ENCODE results near the gene UPK3BL2. TPM values are rescaled to one million over a fixed set of nuclear protein-coding genes. Genes with fewer than 3 reads are reported as not detected.
"Not testable (repeated sequence)": the region's sequence is repeated elsewhere in the genome, so short reads cannot be mapped to it uniquely, and the experiment has no call there.

Gene UPK3BL2
- total and polyA plus RNA-seq, 2 donors (not counting 3 experiments of a cell fraction or from before 2014, with no cell fraction given), result 18.2 to 29.8 TPM

DNA sequence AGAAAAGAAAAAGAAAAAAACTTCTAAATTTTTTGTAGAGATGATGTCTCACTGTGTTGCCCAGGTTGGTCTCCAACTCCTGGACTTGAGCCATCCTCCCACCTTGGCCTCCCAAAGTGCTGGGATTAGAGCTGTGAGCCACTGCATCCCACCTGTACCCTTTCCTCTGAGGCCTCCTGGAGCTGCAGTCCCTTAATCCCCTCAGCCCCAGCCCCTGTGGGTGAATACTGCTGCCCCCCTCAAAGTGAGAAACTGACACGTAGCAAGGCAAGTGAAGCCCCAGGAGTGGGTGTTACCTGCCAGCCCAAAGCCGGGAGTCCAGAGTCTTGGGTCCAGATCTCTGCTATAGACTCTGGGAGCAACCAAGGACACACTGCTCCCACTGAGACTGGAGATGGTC, 18.7 kb downstream of the UPK3BL2 start:
- dilution Hi-C loops (cut with MboI; ENCODE audit: extremely low pct_ligation_motif_present, low sequenced_read_pairs); H3K79me2 ChIP-seq (ENCODE audit: control insufficient read depth, insufficient read depth, low read length); BruUV-seq (replicated peaks); H3K9me3 ChIP-seq (replicated peaks; ENCODE audit: control insufficient read depth, insufficient read depth, low read length); H3K4me3 ChIP-seq (replicated peaks in 1 of 3; ENCODE audit: insufficient read depth in 1 of 3, low read depth in 1 of 3, low read length in 3 of 3); H3K4me2 ChIP-seq (ENCODE audit: insufficient read depth, low read length); CTCF ChIA-PET; FAIRE-seq; H3K27ac ChIP-seq (ENCODE audit: insufficient read depth, low read depth, low read length); H3K27me3 ChIP-seq (ENCODE audit: control insufficient read depth in 2 of 2, insufficient read depth in 2 of 2, low read length in 2 of 2); H3K9ac ChIP-seq (replicated peaks; ENCODE audit: extremely low read depth, insufficient read depth, low read length); H3K4me1 ChIP-seq (ENCODE audit: control insufficient read depth, extremely low read depth, insufficient read depth, low read length); H2AFZ ChIP-seq (ENCODE audit: low read depth, low read length); H3K36me3 ChIP-seq (ENCODE audit: control insufficient read depth in 2 of 2, extremely low read depth in 1 of 2, insufficient read depth in 2 of 2, low read length in 2 of 2); POLR2A ChIA-PET; DNase-seq (ENCODE audit: low read depth, low spot score); intact Hi-C loops (cut with micrococcal nuclease); H3K9me1 ChIP-seq (replicated peaks; ENCODE audit: control insufficient read depth, extremely low read depth, insufficient read depth, low read length); H4K20me1 ChIP-seq (replicated peaks; ENCODE audit: control insufficient read depth, extremely low read depth, insufficient read depth, low read length): not testable (repeated sequence)

DNA sequence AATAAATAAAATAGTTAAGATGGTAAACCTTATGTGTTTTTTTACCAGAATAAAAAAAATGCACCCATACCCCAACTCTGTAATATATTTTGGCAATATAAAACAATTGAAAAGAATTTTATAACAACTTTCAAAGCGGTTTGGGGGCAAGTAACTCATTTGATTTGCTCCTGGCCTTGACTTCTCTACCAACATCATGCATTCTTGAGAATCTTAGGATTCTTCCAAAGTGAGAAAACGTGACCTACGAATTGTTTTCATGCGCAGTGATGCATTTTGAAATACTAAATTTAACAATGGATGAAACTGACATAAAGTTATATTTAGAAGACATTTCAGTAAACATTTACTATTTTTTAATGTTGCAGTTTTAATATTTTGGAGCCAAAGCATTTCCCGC, 22.7 kb downstream of the UPK3BL2 start:
- H4K20me1 ChIP-seq (replicated peaks; ENCODE audit: control insufficient read depth, extremely low read depth, insufficient read depth, low read length); DNase-seq (ENCODE audit: low read depth, low spot score); dilution Hi-C loops (cut with MboI; ENCODE audit: extremely low pct_ligation_motif_present, low sequenced_read_pairs); FAIRE-seq; H3K9me3 ChIP-seq (replicated peaks; ENCODE audit: control insufficient read depth, insufficient read depth, low read length); H3K4me1 ChIP-seq (ENCODE audit: control insufficient read depth, extremely low read depth, insufficient read depth, low read length); H3K79me2 ChIP-seq (ENCODE audit: control insufficient read depth, insufficient read depth, low read length); CTCF ChIA-PET; H2AFZ ChIP-seq (ENCODE audit: low read depth, low read length); BruUV-seq (replicated peaks); intact Hi-C loops (cut with micrococcal nuclease); H3K9me1 ChIP-seq (replicated peaks; ENCODE audit: control insufficient read depth, extremely low read depth, insufficient read depth, low read length); H3K9ac ChIP-seq (replicated peaks; ENCODE audit: extremely low read depth, insufficient read depth, low read length); H3K36me3 ChIP-seq (ENCODE audit: control insufficient read depth in 2 of 2, extremely low read depth in 1 of 2, insufficient read depth in 2 of 2, low read length in 2 of 2); H3K4me3 ChIP-seq (replicated peaks in 1 of 3; ENCODE audit: insufficient read depth in 1 of 3, low read depth in 1 of 3, low read length in 3 of 3); H3K4me2 ChIP-seq (ENCODE audit: insufficient read depth, low read length); H3K27me3 ChIP-seq (ENCODE audit: control insufficient read depth in 2 of 2, insufficient read depth in 2 of 2, low read length in 2 of 2); H3K27ac ChIP-seq (ENCODE audit: insufficient read depth, low read depth, low read length); POLR2A ChIA-PET: not testable (repeated sequence)

DNA sequence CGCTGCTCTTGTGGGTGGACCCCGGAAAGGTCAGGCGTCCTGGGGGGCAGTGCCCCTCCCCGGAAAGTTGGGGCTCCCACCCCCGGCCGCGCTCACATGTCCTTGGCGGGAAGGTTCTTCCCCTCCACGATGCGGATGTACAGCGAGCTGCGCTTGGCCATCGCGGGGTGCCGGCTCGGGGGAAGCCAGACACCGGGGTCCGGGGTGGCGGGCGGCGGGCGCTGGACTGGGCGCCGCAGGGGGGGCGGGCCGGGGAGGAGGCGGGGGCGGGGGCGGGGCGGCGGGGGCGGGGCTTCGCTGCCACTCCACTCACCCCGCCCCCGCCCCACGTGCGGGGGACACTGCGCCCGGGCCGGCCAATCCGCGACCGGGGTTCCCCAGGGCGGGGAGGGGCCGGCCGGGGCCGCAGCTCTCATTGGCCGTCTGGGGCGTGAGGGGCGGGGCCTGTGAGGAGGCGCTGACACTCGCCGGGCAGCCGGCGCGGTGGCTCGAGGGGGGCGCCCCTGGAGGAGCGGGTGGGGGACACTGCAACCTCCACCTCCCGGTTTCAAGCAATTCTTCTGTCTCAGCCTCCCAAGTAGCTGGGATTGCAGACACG, 25.8 kb downstream of the UPK3BL2 start, which contains the start of gene RASA4B:
RASA4B (minus strand) TSS at position 228 of the 598 bp plus-strand sequence; CDS start at position 161, 67 bp downstream.
- peak; percentile 88 for FAIRE-seq
- not testable (repeated sequence) for DNase-seq (ENCODE audit: low read depth, low spot score); BruUV-seq (replicated peaks)

DNA sequence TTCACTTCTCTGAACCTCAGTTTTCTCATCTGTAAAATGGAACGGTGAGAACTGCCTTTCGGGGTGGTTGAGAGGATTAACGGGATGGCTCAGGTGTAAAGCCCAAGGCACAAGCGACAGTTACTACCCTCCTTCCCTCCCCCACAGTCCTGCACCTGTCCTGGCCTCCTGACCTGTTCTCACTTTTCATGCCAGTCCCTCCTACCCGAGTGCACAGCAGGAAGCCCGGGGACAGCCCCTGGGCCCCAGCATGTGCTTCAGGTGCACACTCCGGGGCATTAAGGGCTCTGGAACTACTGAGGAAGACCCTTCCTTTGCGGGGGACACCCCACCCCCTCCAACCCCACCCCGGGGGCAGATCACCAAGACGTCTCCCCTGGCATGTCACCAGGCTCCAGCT, 26.5 kb downstream of the UPK3BL2 start:
- H4K20me1 ChIP-seq (replicated peaks; ENCODE audit: control insufficient read depth, extremely low read depth, insufficient read depth, low read length); H3K4me1 ChIP-seq (ENCODE audit: control insufficient read depth, extremely low read depth, insufficient read depth, low read length); H3K4me2 ChIP-seq (ENCODE audit: insufficient read depth, low read length); POLR2A ChIA-PET; BruUV-seq (replicated peaks); DNase-seq (ENCODE audit: low read depth, low spot score); FAIRE-seq; H3K27ac ChIP-seq (ENCODE audit: insufficient read depth, low read depth, low read length); CTCF ChIA-PET; H3K27me3 ChIP-seq (ENCODE audit: control insufficient read depth in 2 of 2, insufficient read depth in 2 of 2, low read length in 2 of 2); H3K4me3 ChIP-seq (replicated peaks in 1 of 3; ENCODE audit: insufficient read depth in 1 of 3, low read depth in 1 of 3, low read length in 3 of 3); intact Hi-C loops (cut with micrococcal nuclease); H3K9me3 ChIP-seq (replicated peaks; ENCODE audit: control insufficient read depth, insufficient read depth, low read length); H3K36me3 ChIP-seq (ENCODE audit: control insufficient read depth in 2 of 2, extremely low read depth in 1 of 2, insufficient read depth in 2 of 2, low read length in 2 of 2); dilution Hi-C loops (cut with MboI; ENCODE audit: extremely low pct_ligation_motif_present, low sequenced_read_pairs); H3K9me1 ChIP-seq (replicated peaks; ENCODE audit: control insufficient read depth, extremely low read depth, insufficient read depth, low read length); H2AFZ ChIP-seq (ENCODE audit: low read depth, low read length); H3K79me2 ChIP-seq (ENCODE audit: control insufficient read depth, insufficient read depth, low read length); H3K9ac ChIP-seq (replicated peaks; ENCODE audit: extremely low read depth, insufficient read depth, low read length): not testable (repeated sequence)

More for the DNA sequence above, 25.8 kb downstream of the UPK3BL2 start, which contains the start of gene RASA4B:
- H4K20me1 ChIP-seq (replicated peaks; ENCODE audit: control insufficient read depth, extremely low read depth, insufficient read depth, low read length); H3K27me3 ChIP-seq (ENCODE audit: control insufficient read depth in 2 of 2, insufficient read depth in 2 of 2, low read length in 2 of 2); H3K79me2 ChIP-seq (ENCODE audit: control insufficient read depth, insufficient read depth, low read length); H2AFZ ChIP-seq (ENCODE audit: low read depth, low read length); H3K36me3 ChIP-seq (ENCODE audit: control insufficient read depth in 2 of 2, extremely low read depth in 1 of 2, insufficient read depth in 2 of 2, low read length in 2 of 2); POLR2A ChIA-PET; H3K4me1 ChIP-seq (ENCODE audit: control insufficient read depth, extremely low read depth, insufficient read depth, low read length); intact Hi-C loops (cut with micrococcal nuclease); H3K27ac ChIP-seq (ENCODE audit: insufficient read depth, low read depth, low read length); H3K9ac ChIP-seq (replicated peaks; ENCODE audit: extremely low read depth, insufficient read depth, low read length); H3K9me1 ChIP-seq (replicated peaks; ENCODE audit: control insufficient read depth, extremely low read depth, insufficient read depth, low read length); H3K9me3 ChIP-seq (replicated peaks; ENCODE audit: control insufficient read depth, insufficient read depth, low read length); H3K4me2 ChIP-seq (ENCODE audit: insufficient read depth, low read length); CTCF ChIA-PET; dilution Hi-C loops (cut with MboI; ENCODE audit: extremely low pct_ligation_motif_present, low sequenced_read_pairs): not testable (repeated sequence)
- peak within 1 kb of the TSS in 1 of 3 experiments; percentile 24 for H3K4me3 ChIP-seq (replicated peaks in 1 of 3; ENCODE audit: insufficient read depth in 1 of 3, low read depth in 1 of 3, low read length in 3 of 3)

All from endothelial cell of umbilical vein (primary cell).